MM.1S (cell line): ENCODE data around the gene TOX2.

Experiments used
- DNase-seq: peaks from one replicate; pipeline ENCODE4 v3.0.0-alpha.2; 2015
- H2AFZ ChIP-seq: fragments of 300-600 bp; sonication (generic); 2 replicates; pipeline ENCODE4 v1.6.0; 2016; ENCODE audit warnings: antibody characterized with exemption, low read length
- H3F3A ChIP-seq: fragments of 300-600 bp; sonication (generic); 2 replicates; pipeline ENCODE4 v1.6.1; 2016; ENCODE audit warnings: mild to moderate bottlenecking, antibody characterized with exemption, low read length, moderate library complexity, mixed read lengths; ENCODE audit not compliant: insufficient read depth
- H3K27ac ChIP-seq: fragments of 300-600 bp; sonication (generic); 2 replicates; pipeline ENCODE4 v1.5.1; 2016; ENCODE audit warnings: mild to moderate bottlenecking, low read length
- H3K27me3 ChIP-seq: fragments of 300-600 bp; sonication (generic); replicated peaks from 2 replicates; pipeline ENCODE4 v1.6.0; 2016; ENCODE audit warnings: low read length; ENCODE audit not compliant: insufficient read depth
- H3K36me3 ChIP-seq: fragments of 300-600 bp; sonication (generic); replicated peaks from 2 replicates; pipeline ENCODE4 v1.6.1; 2016; ENCODE audit warnings: mild to moderate bottlenecking, low read length, mixed read lengths; ENCODE audit not compliant: insufficient read depth
- H3K4me1 ChIP-seq: fragments of 300-600 bp; sonication (generic); 2 replicates; pipeline ENCODE4 v1.6.1; 2016; ENCODE audit warnings: low read length, mixed read lengths
- H3K4me2 ChIP-seq: fragments of 300-600 bp; sonication (generic); 2 replicates; pipeline ENCODE4 v1.6.0; 2016; ENCODE audit warnings: low read depth, low read length
- H3K4me3 ChIP-seq: fragments of 300-600 bp; sonication (generic); 2 replicates; pipeline ENCODE4 v1.5.1; 2016; ENCODE audit warnings: low read length, mixed read lengths
- H3K79me2 ChIP-seq: fragments of 300-600 bp; sonication (generic); 2 replicates; pipeline ENCODE4 v1.6.1; 2016; ENCODE audit warnings: mixed run types, low read length, mixed read lengths
- H3K9ac ChIP-seq: fragments of 300-600 bp; sonication (generic); 2 replicates; pipeline ENCODE4 v1.6.1; 2016; ENCODE audit warnings: low read length, mixed read lengths
- H3K9me2 ChIP-seq: fragments of 300-600 bp; sonication (generic); replicated peaks from 2 replicates; pipeline ENCODE4 v1.6.1; 2016; ENCODE audit warnings: mild to moderate bottlenecking, low read length, mixed read lengths; ENCODE audit not compliant: insufficient read depth
- H3K9me3 ChIP-seq: fragments of 300-600 bp; sonication (generic); replicated peaks from 2 replicates; pipeline ENCODE4 v1.6.1; 2016; ENCODE audit warnings: mild to moderate bottlenecking, low read length, mixed read lengths; ENCODE audit not compliant: insufficient read depth
- H4K20me1 ChIP-seq: fragments of 300-600 bp; sonication (generic); 2 replicates; pipeline ENCODE4 v1.6.1; 2016; ENCODE audit warnings: mild to moderate bottlenecking, low read length, moderate library complexity, mixed read lengths; ENCODE audit not compliant: insufficient read depth
- EZH2 ChIP-seq: fragments of 300-600 bp; sonication (generic); optimal IDR thresholded peaks from 2 replicates; pipeline ENCODE3; 2017; ENCODE audit warnings: low read depth, mild to moderate bottlenecking, antibody characterized with exemption, low read length, mixed read lengths
- EZH2phosphoT487 ChIP-seq: fragments of 300-600 bp; sonication (generic); IDR thresholded peaks from 2 replicates; pipeline ENCODE4 v1.6.1; 2018; ENCODE audit warnings: antibody characterized with exemption, low read length
- TF ChIP-seq, protein P1 (sequence below): fragments of 300-600 bp; sonication (generic); IDR thresholded peaks from 2 replicates; pipeline ENCODE4 v1.5.1; 2016; ENCODE audit warnings: antibody characterized with exemption, low read length, mixed read lengths

The TOX2 gene

DNA sequence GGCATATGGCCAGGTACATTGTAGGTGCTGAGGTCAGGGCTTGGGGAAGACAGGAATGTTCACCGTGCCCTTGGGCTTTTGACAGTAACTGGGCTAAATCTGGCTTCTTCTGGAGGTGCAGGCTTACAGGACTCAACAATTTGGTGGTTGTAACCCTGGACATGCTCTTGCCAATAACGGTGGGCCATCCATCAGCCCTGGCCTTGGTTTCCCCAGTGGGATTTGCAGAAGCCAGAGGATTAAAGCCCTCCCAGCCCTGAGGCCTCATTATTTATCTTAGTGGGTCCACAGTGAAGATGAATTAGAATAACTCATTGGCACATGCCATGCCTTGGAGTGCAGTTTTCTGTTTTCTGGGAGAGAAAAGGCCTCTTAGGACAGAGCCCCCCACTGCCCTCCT, 44.0 kb downstream of the TOX2 start:
- H3F3A ChIP-seq = peaks cover 25% of the 10 kb centered on the region
- no peak overlapping the region; the same call in 1 of the 2 replicates for H3K4me2 ChIP-seq
- H3K27ac ChIP-seq = no peak overlapping the region
- no peaks in the 10 kb centered on the region for H4K20me1 ChIP-seq
- H3K79me2 ChIP-seq = peaks cover 83% of the 10 kb centered on the region
- H2AFZ ChIP-seq = no peak overlapping the region
- TF ChIP-seq EZH2 (no peak), EZH2phosphoT487 (no peak)
- TF ChIP-seq, protein P1, sequence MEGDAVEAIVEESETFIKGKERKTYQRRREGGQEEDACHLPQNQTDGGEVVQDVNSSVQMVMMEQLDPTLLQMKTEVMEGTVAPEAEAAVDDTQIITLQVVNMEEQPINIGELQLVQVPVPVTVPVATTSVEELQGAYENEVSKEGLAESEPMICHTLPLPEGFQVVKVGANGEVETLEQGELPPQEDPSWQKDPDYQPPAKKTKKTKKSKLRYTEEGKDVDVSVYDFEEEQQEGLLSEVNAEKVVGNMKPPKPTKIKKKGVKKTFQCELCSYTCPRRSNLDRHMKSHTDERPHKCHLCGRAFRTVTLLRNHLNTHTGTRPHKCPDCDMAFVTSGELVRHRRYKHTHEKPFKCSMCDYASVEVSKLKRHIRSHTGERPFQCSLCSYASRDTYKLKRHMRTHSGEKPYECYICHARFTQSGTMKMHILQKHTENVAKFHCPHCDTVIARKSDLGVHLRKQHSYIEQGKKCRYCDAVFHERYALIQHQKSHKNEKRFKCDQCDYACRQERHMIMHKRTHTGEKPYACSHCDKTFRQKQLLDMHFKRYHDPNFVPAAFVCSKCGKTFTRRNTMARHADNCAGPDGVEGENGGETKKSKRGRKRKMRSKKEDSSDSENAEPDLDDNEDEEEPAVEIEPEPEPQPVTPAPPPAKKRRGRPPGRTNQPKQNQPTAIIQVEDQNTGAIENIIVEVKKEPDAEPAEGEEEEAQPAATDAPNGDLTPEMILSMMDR = no peak
- no peaks in the 10 kb centered on the region for H3K9me2 ChIP-seq
- H3K4me3 ChIP-seq = no peak overlapping the region
- H3K9ac ChIP-seq = no peak overlapping the region
- peaks cover 64% of the 10 kb centered on the region for H3K4me1 ChIP-seq
- no peaks in the 10 kb centered on the region for H3K9me3 ChIP-seq
- no peaks in the 10 kb centered on the region for H3K27me3 ChIP-seq
- DNase-seq = no peak
- no peaks in the 10 kb centered on the region for H3K36me3 ChIP-seq

DNA sequence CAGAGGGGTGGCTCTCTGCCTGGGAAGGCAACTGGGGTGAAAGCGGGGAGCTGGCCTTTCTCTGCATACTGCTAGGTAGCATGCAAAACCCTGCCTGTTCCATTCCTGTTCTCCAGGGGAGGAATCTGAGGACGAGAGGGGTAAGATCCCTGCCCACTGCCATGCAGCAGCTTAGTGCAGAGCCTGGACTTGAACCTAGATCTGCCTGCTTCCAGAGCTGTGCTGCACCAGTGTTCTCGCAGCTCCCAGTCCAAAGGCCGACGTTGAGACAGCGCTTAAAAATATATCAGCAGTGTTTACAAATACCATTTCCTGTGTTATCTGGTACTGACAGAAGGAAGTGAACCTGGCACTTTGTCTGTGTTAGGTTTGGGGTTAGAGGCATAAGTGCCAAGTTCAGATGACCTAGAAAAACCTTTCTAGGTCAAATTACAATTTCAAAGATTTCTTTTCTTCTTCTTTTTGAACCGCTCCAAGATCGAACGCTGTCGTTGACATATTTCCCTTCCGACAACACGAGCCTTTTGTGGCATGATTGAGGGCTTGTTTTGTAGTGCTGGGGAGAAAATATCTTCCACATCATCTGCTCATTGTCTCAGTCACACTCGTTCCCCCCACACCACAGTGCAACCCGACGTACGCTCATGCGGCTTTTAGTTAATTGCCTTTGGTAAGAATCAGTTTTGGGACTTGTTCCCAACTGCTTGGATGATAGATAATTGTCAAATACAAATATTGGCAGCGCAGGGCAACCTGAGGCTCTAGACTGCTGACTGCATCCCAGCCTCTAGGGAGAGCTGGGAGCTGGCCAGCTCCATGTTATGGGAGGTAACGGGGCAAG, 44.6 kb downstream of the TOX2 start:
- Histone ChIP-seq H3K79me2 (peaks cover 83% of the 10 kb centered on the region), H3K4me1 (peaks cover 64% of the 10 kb centered on the region), H4K20me1 (no peaks in the 10 kb centered on the region), H3K9ac (no peak overlapping the region), H2AFZ (no peak overlapping the region), H3K9me2 (no peaks in the 10 kb centered on the region), H3K27me3 (no peaks in the 10 kb centered on the region), H3K4me2 (no peak overlapping the region; the same call in 1 of the 2 replicates), H3K4me3 (no peak overlapping the region), H3K27ac (no peak overlapping the region; the same call in 1 of the 2 replicates), H3K9me3 (no peaks in the 10 kb centered on the region), H3K36me3 (no peaks in the 10 kb centered on the region), H3F3A (peaks cover 24% of the 10 kb centered on the region)
- no peak for DNase-seq
- TF ChIP-seq EZH2phosphoT487 = no peak
- no peak for TF ChIP-seq EZH2
- TF ChIP-seq, protein P1 = no peak

DNA sequence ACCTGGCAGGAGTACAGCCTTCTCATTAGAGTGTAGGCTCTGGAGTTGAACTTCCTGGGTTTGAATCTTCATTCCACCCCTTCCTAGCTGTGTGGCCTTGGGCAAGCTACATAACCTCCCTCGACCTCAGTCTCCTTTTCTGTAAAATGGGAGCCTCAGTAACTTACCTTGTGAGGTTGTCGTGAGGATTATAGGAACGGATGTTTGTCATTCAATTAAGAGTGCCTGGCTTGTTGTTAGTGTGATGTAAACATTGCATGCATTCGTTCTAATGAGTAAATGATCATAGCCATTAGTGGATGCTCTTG, 45.2 kb downstream of the TOX2 start:
- Histone ChIP-seq H3K9me3 (no peaks in the 10 kb centered on the region), H3F3A (peaks cover 18% of the 10 kb centered on the region), H4K20me1 (no peaks in the 10 kb centered on the region), H2AFZ (no peak overlapping the region), H3K9ac (no peak overlapping the region), H3K4me3 (no peak overlapping the region), H3K4me2 (no peak overlapping the region), H3K36me3 (no peaks in the 10 kb centered on the region), H3K27ac (no peak overlapping the region), H3K4me1 (peaks cover 64% of the 10 kb centered on the region), H3K27me3 (no peaks in the 10 kb centered on the region), H3K9me2 (no peaks in the 10 kb centered on the region), H3K79me2 (peaks cover 85% of the 10 kb centered on the region)
- DNase-seq = no peak
- TF ChIP-seq EZH2 = no peak
- TF ChIP-seq, protein P1 = no peak
- no peak for TF ChIP-seq EZH2phosphoT487
